Breast epithelium (tissue), 4 donors: ENCODE data around the gene OR56A1. TPM values are rescaled to one million over a fixed set of nuclear protein-coding genes. Genes with fewer than 3 reads are reported as not detected.

Experiments used
- DNase-seq, 2 donors: peaks; one replicate each; pipeline ENCODE4 v3.0.0-alpha.2; 2019; ENCODE audit warnings: low spot score in 2 of 2
- H3K27ac ChIP-seq, 2 donors: fragments of 200-600 bp; sonication (generic) in 1 of 2; one replicate each; pipeline ENCODE4 v1.5.1; 2016 to 2019; ENCODE audit warnings: mild to moderate bottlenecking in 1 of 2
- H3K27me3 ChIP-seq, 2 donors: fragments of 200-600 bp; sonication (generic) in 1 of 2; one replicate each; pipeline versions ENCODE4 v1.5.1 to v1.6.0; 2017 to 2019; ENCODE audit warnings: control low read depth in 1 of 2, mild to moderate bottlenecking in 1 of 2
- H3K36me3 ChIP-seq: fragments of 200-600 bp; one replicate; pipeline ENCODE4 v1.5.1; 2019
- H3K4me1 ChIP-seq, 2 donors: fragments of 200-600 bp; sonication (generic); one replicate each; pipeline ENCODE4 v1.5.1; 2016 to 2019; ENCODE audit warnings: control low read depth in 1 of 2
- H3K4me3 ChIP-seq, 3 donors: fragments of 200-600 bp; sonication (generic); 1 replicate in 2 of 3; 2 replicates in 1 of 3; pipeline ENCODE4 v1.5.1; 2016 to 2019; ENCODE audit warnings: mild to moderate bottlenecking in 3 of 3, moderate library complexity in 2 of 3
- H3K9me3 ChIP-seq, 2 donors: fragments of 200-600 bp; sonication (generic) in 1 of 2; one replicate each; pipeline ENCODE4 v1.5.1; 2016 to 2019; ENCODE audit warnings: control low read depth in 1 of 2
- CTCF ChIP-seq, 3 donors: fragments of 450-650 bp; IDR thresholded peaks; one replicate each; pipeline ENCODE4 v1.5.1; 2016 to 2017; ENCODE audit warnings: antibody characterized with exemption in 3 of 3, mild to moderate bottlenecking in 3 of 3, moderate library complexity in 3 of 3
- POLR2A ChIP-seq: fragments of 450-650 bp; IDR thresholded peaks from one replicate; pipeline ENCODE4 v1.6.1; 2016; ENCODE audit warnings: antibody characterized with exemption, mild to moderate bottlenecking, moderate library complexity
- POLR2AphosphoS5 ChIP-seq, 3 donors: sonication (generic); formaldehyde crosslinking; IDR thresholded peaks; one replicate each; pipeline ENCODE4 v1.6.1; 2017; ENCODE audit warnings: antibody characterized with exemption in 3 of 3
- intact Hi-C: fragments of 100-400 bp; cut with DNase I; formaldehyde crosslinking; loops from one replicate; pipeline ENCODE4 v1.15.1; 2023; ENCODE audit warnings: low total_unique reads
- total RNA-seq, 3 donors: library from RNA; depleted of rRNA; stranded (reverse); fragments of >200 nt; gene quantifications; one replicate each; pipeline ENCODE4 v1.1.0, GENCODE V29; 2016

Gene OR56A1
- total RNA-seq, 3 donors from 2014 or later, result not detected

GRCh38 chr11:6062691-6063358 lies 32.3 kb upstream of the OR56A1 start:
- H3K27me3 ChIP-seq, result no peaks in the 10 kb centered on the region
- intact Hi-C loops, result no loop called here
- H3K36me3 ChIP-seq, result no peaks in the 10 kb centered on the region
- H3K9me3 ChIP-seq, result no peaks in the 10 kb centered on the region
- no peaks in the 10 kb centered on the region for H3K4me1 ChIP-seq
- DNase-seq, result no peak
- no peak for TF ChIP-seq POLR2AphosphoS5 (IDR thresholded peaks at IDR 0.05)
- no peak for TF ChIP-seq POLR2A
- TF ChIP-seq CTCF (IDR thresholded peaks at IDR 0.05), result no peak
- no peak overlapping the region for H3K4me3 ChIP-seq
- H3K27ac ChIP-seq, result no peak overlapping the region

- no peak overlapping the region for H3K27ac ChIP-seq
- H3K4me3 ChIP-seq, result no peak overlapping the region
- H3K27me3 ChIP-seq, result no peaks in the 10 kb centered on the region
- H3K36me3 ChIP-seq, result no peaks in the 10 kb centered on the region
- TF ChIP-seq CTCF (IDR thresholded peaks at IDR 0.05), result no peak
- TF ChIP-seq POLR2A, result no peak
- no peak for TF ChIP-seq POLR2AphosphoS5 (IDR thresholded peaks at IDR 0.05)
- no peaks in the 10 kb centered on the region for H3K9me3 ChIP-seq
- no peak for DNase-seq
- no peaks in the 10 kb centered on the region for H3K4me1 ChIP-seq
- intact Hi-C loops, result no loop called here
Observed at GRCh38 chr11:6061475-6061874, 30.9 kb upstream of the OR56A1 start.

GRCh38 chr11:6057452-6057851 lies 26.9 kb upstream of the OR56A1 start:
- no peak overlapping the region for H3K27ac ChIP-seq
- H3K4me1 ChIP-seq, result no peaks in the 10 kb centered on the region
- TF ChIP-seq POLR2AphosphoS5 (IDR thresholded peaks at IDR 0.05) (no peak), POLR2A (no peak), CTCF (IDR thresholded peaks at IDR 0.05) (no peak)
- DNase-seq, result no peak
- intact Hi-C loops, result no loop called here
- no peaks in the 10 kb centered on the region for H3K36me3 ChIP-seq
- no peaks in the 10 kb centered on the region for H3K9me3 ChIP-seq
- no peaks in the 10 kb centered on the region for H3K27me3 ChIP-seq
- no peak overlapping the region for H3K4me3 ChIP-seq

GRCh38 chr11:6055569-6055968 lies 25.0 kb upstream of the OR56A1 start:
- TF ChIP-seq POLR2A, result no peak
- no peak for TF ChIP-seq CTCF (IDR thresholded peaks at IDR 0.05)
- TF ChIP-seq POLR2AphosphoS5 (IDR thresholded peaks at IDR 0.05), result no peak
- Histone ChIP-seq H3K36me3 (no peaks in the 10 kb centered on the region), H3K9me3 (no peaks in the 10 kb centered on the region), H3K27me3 (no peaks in the 10 kb centered on the region), H3K27ac (no peak overlapping the region), H3K4me1 (no peaks in the 10 kb centered on the region), H3K4me3 (no peak overlapping the region)
- no peak for DNase-seq
- intact Hi-C loops, result no loop called here

- DNase-seq, result no peak
- no peaks in the 10 kb centered on the region for H3K4me1 ChIP-seq
- H3K4me3 ChIP-seq, result no peak overlapping the region
- no peaks in the 10 kb centered on the region for H3K27me3 ChIP-seq
- no peaks in the 10 kb centered on the region for H3K36me3 ChIP-seq
- intact Hi-C loops, result no loop called here
- no peaks in the 10 kb centered on the region for H3K9me3 ChIP-seq
- no peak overlapping the region for H3K27ac ChIP-seq
- TF ChIP-seq CTCF (IDR thresholded peaks at IDR 0.05) (no peak), POLR2A (no peak), POLR2AphosphoS5 (IDR thresholded peaks at IDR 0.05) (no peak)
Observed at GRCh38 chr11:6052374-6052773, 21.8 kb upstream of the OR56A1 start.
